Measurements from ENCODE around the gene SIRT5. TPM values are rescaled to one million over a fixed set of nuclear protein-coding genes. Genes with fewer than 3 reads are reported as not detected.

SIRT5 gene
- total RNA-seq: 10 to 100 TPM in 1 of 2 experiments, 1 to 10 TPM in 1; 9.9 to 10.4 TPM

- Mint-ChIP-seq H3K27me3 (no peaks in the 10 kb centered on the region), H3K4me1 (ENCODE audit: low read depth) (peaks cover 13% of the 10 kb centered on the region), H3K4me3 (peak within 1 kb of the TSS; percentile 98), H3K9me3 (peaks cover 6% of the 10 kb centered on the region), H3K36me3 (peaks cover 3% of the 10 kb centered on the region), H3K27ac (peak within 1 kb of the TSS; percentile 100)
- CTCF ChIA-PET: interaction anchor here (0.6 to 5.2 kb wide), 53 partner anchors 10 to 663 kb away, joined by 3 to 76 read pairs (median 4); partner anchors contain the start of genes GFOD1, MCUR1, NOL7 and TBC1D7
- intact Hi-C loops (cut with micrococcal nuclease): loop anchor here (1.0 to 10.0 kb wide), 11 partner anchors 41 to 500 kb away; partner anchors contain the start of genes MCUR1, NOL7, RANBP9 and TBC1D7
- peak; percentile 91 for DNase-seq
- POLR2A ChIA-PET: interaction anchor here (0.8 to 2.0 kb wide), 13 partner anchors 12 to 272 kb away, joined by 3 to 39 read pairs (median 5); partner anchors contain the start of genes GFOD1, MCUR1, NOL7 and TBC1D7
These were observed at the start of gene SIRT5 for GRCh38 chr6:13574571-13575376. Gene SIRT5, plus strand, starts transcription at chr6:13574601. Its CDS starts 9,510 bp downstream, at chr6:13584111.

DNA sequence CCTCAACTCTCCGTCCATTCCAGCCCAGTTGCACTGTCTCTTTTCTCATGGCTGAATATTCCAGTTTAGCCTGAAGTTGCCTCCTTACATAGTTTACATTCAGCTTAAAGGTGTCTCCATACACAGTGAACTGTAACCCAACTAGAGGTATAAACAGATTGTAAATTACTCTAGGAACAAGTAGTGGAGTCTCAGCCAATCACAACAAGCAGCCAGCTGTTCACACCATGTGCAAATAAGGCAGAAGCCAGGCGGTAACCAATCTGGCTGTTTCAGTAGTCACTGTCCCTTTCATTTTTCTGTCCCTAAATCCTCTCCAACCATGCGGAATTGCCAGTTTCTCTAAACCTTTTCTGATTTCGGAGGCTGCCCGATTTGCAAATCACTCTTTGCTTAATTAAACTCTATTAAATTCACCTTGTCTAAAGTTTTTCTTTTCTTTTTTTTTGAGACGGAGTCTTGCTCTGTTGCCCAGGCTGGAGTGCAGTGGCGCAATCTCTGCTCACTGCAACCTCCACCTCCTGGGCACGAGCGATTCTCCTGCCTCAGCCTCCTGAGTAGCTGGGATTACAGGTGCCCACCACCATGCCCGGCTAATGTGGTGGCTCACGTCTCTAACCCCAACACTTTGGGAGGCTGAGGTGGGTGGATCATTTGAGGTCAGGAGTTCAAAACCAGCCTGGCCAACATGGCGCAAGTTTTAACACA, 49.4 kb upstream of the SIRT5 start:
- no peak for DNase-seq
- intact Hi-C loops (cut with micrococcal nuclease): no loop called here
- no peaks in the 10 kb centered on the region for H3K36me3 Mint-ChIP-seq
- no peak overlapping the region for H3K27ac Mint-ChIP-seq
- no peaks in the 10 kb centered on the region for H3K9me3 Mint-ChIP-seq
- no peak overlapping the region for H3K4me3 Mint-ChIP-seq
- CTCF ChIA-PET: no interaction called here
- peaks cover under 1% of the 10 kb centered on the region for H3K27me3 Mint-ChIP-seq
- POLR2A ChIA-PET: no interaction called here
- H3K4me1 Mint-ChIP-seq (ENCODE audit: low read depth): no peaks in the 10 kb centered on the region

- Mint-ChIP-seq H3K36me3 (no peaks in the 10 kb centered on the region), H3K27me3 (no peaks in the 10 kb centered on the region), H3K4me3 (no peak overlapping the region), H3K4me1 (ENCODE audit: low read depth) (no peaks in the 10 kb centered on the region), H3K27ac (no peak overlapping the region), H3K9me3 (no peaks in the 10 kb centered on the region)
- intact Hi-C loops (cut with micrococcal nuclease): no loop called here
- no peak for DNase-seq
- ChIA-PET POLR2A (no interaction called here), CTCF (interaction anchor here (0.7 kb wide), 1 partner anchor 1940 kb away, joined by 3 read pairs; no protein-coding TSS in a partner anchor)
These were observed 48.1 kb upstream of the SIRT5 start for GRCh38 chr6:13526357-13526726.

- Mint-ChIP-seq H3K27me3 (no peaks in the 10 kb centered on the region), H3K4me1 (ENCODE audit: low read depth) (no peaks in the 10 kb centered on the region), H3K36me3 (no peaks in the 10 kb centered on the region), H3K9me3 (no peaks in the 10 kb centered on the region), H3K4me3 (no peak overlapping the region), H3K27ac (no peak overlapping the region)
- ChIA-PET CTCF (interaction anchor here (0.7 kb wide), 1 partner anchor 1940 kb away, joined by 3 read pairs; no protein-coding TSS in a partner anchor), POLR2A (no interaction called here)
- intact Hi-C loops (cut with micrococcal nuclease): no loop called here
- DNase-seq: peak; percentile 13
These were observed 47.4 kb upstream of the SIRT5 start for GRCh38 chr6:13526727-13527670.

DNA sequence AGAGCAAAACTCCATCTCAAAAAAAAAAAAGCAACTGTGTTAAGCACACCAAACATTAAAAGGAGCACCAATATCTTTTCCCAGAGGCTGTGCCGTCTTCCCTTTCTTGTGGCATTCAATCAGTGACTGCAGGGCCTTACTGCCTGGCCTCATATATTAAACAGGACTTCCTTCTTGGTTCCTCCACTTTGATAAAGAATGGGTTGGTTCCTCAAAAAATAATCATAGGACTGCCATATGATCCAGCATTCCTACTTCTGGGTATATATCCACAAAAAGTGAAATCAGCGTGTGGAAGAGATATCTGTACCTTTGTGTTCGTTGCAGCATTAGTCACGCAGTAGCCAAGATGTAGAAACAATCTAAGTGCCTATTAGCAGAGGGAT, 46.7 kb upstream of the SIRT5 start:
- no peaks in the 10 kb centered on the region for H3K27me3 Mint-ChIP-seq
- ChIA-PET CTCF (no interaction called here), POLR2A (no interaction called here)
- H3K4me3 Mint-ChIP-seq: no peak overlapping the region
- H3K27ac Mint-ChIP-seq: no peak overlapping the region
- no peaks in the 10 kb centered on the region for H3K9me3 Mint-ChIP-seq
- no peaks in the 10 kb centered on the region for H3K36me3 Mint-ChIP-seq
- no peaks in the 10 kb centered on the region for H3K4me1 Mint-ChIP-seq (ENCODE audit: low read depth)
- DNase-seq: no peak
- intact Hi-C loops (cut with micrococcal nuclease): no loop called here

- Mint-ChIP-seq H3K9me3 (no peaks in the 10 kb centered on the region), H3K4me3 (no peak overlapping the region), H3K4me1 (ENCODE audit: low read depth) (no peaks in the 10 kb centered on the region), H3K27me3 (no peaks in the 10 kb centered on the region), H3K27ac (no peak overlapping the region), H3K36me3 (no peaks in the 10 kb centered on the region)
- intact Hi-C loops (cut with micrococcal nuclease): no loop called here
- POLR2A ChIA-PET: no interaction called here
- CTCF ChIA-PET: no interaction called here
- no peak for DNase-seq
These were observed 46.2 kb upstream of the SIRT5 start for GRCh38 chr6:13528232-13528631.

DNA sequence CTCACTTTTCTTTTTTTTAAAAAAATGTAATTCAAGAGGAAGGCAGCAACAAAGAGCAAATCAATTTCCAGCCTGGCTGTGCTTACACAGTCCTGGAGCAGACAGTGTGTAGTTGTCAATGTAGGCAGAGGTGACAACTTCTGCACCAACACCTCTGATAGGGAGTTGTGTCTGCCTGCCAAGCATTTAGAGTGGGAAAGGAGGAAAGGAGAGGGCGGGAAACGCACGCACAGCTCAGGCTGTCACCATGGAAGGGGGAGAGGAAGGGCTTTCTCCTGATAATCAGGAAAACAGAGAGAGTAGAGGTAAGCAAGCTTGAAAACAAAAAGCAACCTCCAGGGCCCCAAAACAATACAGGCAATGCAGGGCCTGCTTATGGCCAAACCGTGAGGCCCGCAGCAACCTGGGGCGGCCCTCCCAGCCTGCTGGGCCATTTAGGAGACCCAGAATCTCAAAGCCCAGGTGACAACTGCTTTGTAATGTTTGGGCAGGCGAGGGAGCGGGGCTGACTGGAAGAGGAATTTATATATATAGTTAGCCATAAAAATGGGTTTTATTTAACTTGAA, 45.5 kb upstream of the SIRT5 start:
- DNase-seq: no peak
- H3K4me1 Mint-ChIP-seq (ENCODE audit: low read depth): no peaks in the 10 kb centered on the region
- H3K27me3 Mint-ChIP-seq: no peaks in the 10 kb centered on the region
- no peak overlapping the region for H3K4me3 Mint-ChIP-seq
- no peaks in the 10 kb centered on the region for H3K9me3 Mint-ChIP-seq
- intact Hi-C loops (cut with micrococcal nuclease): no loop called here
- H3K27ac Mint-ChIP-seq: no peak overlapping the region
- H3K36me3 Mint-ChIP-seq: no peaks in the 10 kb centered on the region
- ChIA-PET CTCF (no interaction called here), POLR2A (no interaction called here)

DNA sequence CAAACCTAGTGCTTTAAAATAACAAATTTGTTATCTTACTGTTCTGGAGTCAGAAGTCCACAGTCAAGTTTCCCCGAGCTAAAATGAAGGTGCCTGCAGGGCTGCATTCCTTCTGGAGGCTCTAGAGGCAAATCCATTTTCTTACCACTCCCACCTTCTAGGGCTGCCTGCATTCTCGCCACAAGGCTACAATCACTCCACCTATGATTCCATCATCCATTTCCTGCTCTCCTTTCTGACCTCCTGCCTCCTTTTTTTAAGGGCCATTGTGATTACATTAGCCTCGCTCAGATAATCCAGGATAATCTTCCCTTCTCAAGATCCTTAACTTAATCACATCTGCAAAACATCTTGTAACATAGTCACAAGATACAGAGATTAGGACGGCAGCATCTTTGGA, 42.4 kb upstream of the SIRT5 start:
- Mint-ChIP-seq H3K9me3 (no peaks in the 10 kb centered on the region), H3K36me3 (no peaks in the 10 kb centered on the region), H3K27ac (no peak overlapping the region), H3K4me3 (no peak overlapping the region), H3K27me3 (no peaks in the 10 kb centered on the region), H3K4me1 (ENCODE audit: low read depth) (no peaks in the 10 kb centered on the region)
- ChIA-PET POLR2A (interaction anchor here (0.8 kb wide), 1 partner anchor 148 kb away, joined by 3 read pairs; no protein-coding TSS in a partner anchor), CTCF (no interaction called here)
- intact Hi-C loops (cut with micrococcal nuclease): no loop called here
- DNase-seq: no peak

DNA sequence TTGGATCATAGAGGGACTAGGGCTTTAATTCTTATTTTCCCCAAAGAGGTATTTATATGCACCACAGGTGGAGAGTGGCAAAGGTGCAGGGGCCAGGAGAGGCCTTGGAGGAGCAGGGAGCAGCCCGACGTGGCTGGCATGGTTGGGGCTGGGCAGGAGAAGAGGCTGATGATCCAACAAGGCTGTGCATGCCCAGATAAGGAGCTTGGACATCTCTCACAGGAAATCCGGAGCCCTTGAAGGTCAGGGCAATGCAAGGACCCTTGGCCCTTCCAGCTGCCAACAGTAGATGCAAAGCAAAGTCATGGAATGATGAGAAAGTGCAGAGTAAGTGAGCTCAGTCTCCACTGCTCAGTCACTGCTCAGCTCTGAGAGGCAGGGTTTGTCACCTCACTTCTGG, 39.9 kb upstream of the SIRT5 start:
- Mint-ChIP-seq H3K27me3 (no peaks in the 10 kb centered on the region), H3K9me3 (no peaks in the 10 kb centered on the region), H3K36me3 (no peaks in the 10 kb centered on the region), H3K4me1 (ENCODE audit: low read depth) (no peaks in the 10 kb centered on the region), H3K4me3 (no peak overlapping the region), H3K27ac (no peak overlapping the region)
- CTCF ChIA-PET: interaction anchor here (1.9 kb wide), 1 partner anchor 197 kb away, joined by 5 read pairs; no protein-coding TSS in a partner anchor
- DNase-seq: no peak
- intact Hi-C loops (cut with micrococcal nuclease): no loop called here
- POLR2A ChIA-PET: no interaction called here

DNA sequence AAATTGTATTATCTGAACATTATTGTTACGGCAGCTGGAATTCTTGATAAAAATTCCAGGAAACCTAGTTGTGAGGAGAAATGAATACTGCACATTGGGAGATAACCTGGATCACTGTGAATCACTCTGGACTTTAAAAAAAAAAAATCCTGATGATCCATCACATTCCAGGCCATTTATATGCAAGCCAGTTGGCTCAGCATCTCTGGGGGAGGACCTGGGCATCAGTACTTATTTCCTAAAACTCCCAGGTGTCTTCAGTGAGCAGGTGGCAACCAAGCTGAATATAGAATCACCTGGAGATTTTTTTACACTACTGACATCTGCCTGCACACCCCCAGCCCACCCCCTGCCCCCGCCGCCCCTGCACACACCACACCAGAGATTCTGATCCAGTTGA, 39.1 kb upstream of the SIRT5 start:
- Mint-ChIP-seq H3K27ac (no peak overlapping the region), H3K27me3 (no peaks in the 10 kb centered on the region), H3K4me1 (ENCODE audit: low read depth) (no peaks in the 10 kb centered on the region), H3K36me3 (no peaks in the 10 kb centered on the region), H3K4me3 (no peak overlapping the region), H3K9me3 (no peaks in the 10 kb centered on the region)
- ChIA-PET POLR2A (no interaction called here), CTCF (interaction anchor here (1.9 kb wide), 1 partner anchor 197 kb away, joined by 5 read pairs; no protein-coding TSS in a partner anchor)
- DNase-seq: no peak
- intact Hi-C loops (cut with micrococcal nuclease): no loop called here

GRCh38 chr6:13536796-13537526, 37.4 kb upstream of the SIRT5 start:
- intact Hi-C loops (cut with micrococcal nuclease): no loop called here
- Mint-ChIP-seq H3K9me3 (no peaks in the 10 kb centered on the region), H3K4me1 (ENCODE audit: low read depth) (no peaks in the 10 kb centered on the region), H3K27ac (no peak overlapping the region), H3K36me3 (no peaks in the 10 kb centered on the region), H3K27me3 (no peaks in the 10 kb centered on the region), H3K4me3 (no peak overlapping the region)
- POLR2A ChIA-PET: no interaction called here
- no peak for DNase-seq
- CTCF ChIA-PET: interaction anchor here (1.3 to 2.8 kb wide), 3 partner anchors 25 to 199 kb away, joined by 6 to 10 read pairs (median 6); partner anchors contain the start of gene SIRT5

All from activated CD4-positive, alpha-beta memory T cell treated with anti-CD3 and anti-CD28 coated beads for 36 hours (primary cell).